DMS 273 (cell line): ENCODE data around the gene PACS1.
"Not testable (repeated sequence)": the region's sequence is repeated elsewhere in the genome, so short reads cannot be mapped to it uniquely, and the experiment has no call there.

Experiments
- DNase-seq: peaks from one replicate; lab custom pipeline; 2025; ENCODE audit not compliant: unreplicated experiment; lab: John Stamatoyannopoulos, UW

Gene PACS1

GRCh38 chr11:66268244-66268951, 198.3 kb downstream of the PACS1 start, which contains the start of gene RAB1B:
TSS of gene RAB1B (plus strand) at chr11:66268639. CDS start at chr11:66268680, 41 bp downstream.
- DNase-seq: peak; percentile 99

- peak; percentile 46 for DNase-seq
Observed at GRCh38 chr11:66268952-66269905, 199.2 kb downstream of the PACS1 start.

- DNase-seq: no peak
Observed at GRCh38 chr11:66271816-66272215, 201.7 kb downstream of the PACS1 start.

- DNase-seq: no peak
Observed at GRCh38 chr11:66272596-66272995, 202.5 kb downstream of the PACS1 start.

GRCh38 chr11:66274219-66274618, 204.1 kb downstream of the PACS1 start:
- no peak for DNase-seq

- DNase-seq: peak; percentile 73
Observed at GRCh38 chr11:66275396-66275795, 205.3 kb downstream of the PACS1 start.

- DNase-seq: no peak
Observed at GRCh38 chr11:66275984-66276612, 206.0 kb downstream of the PACS1 start.

- DNase-seq: not testable (repeated sequence)
Observed at GRCh38 chr11:66276619-66277018, 206.5 kb downstream of the PACS1 start.

GRCh38 chr11:66277064-66277463, 207.0 kb downstream of the PACS1 start:
- not testable (repeated sequence) for DNase-seq

GRCh38 chr11:66277471-66278362, 207.6 kb downstream of the PACS1 start, which contains the start of gene CNIH2:
TSS of gene CNIH2 (plus strand) at chr11:66278175. CDS start at chr11:66278457, 282 bp downstream.
- DNase-seq: peak; percentile 66

- DNase-seq: peak; percentile 54
Observed at GRCh38 chr11:66278363-66279091, 208.5 kb downstream of the PACS1 start.

- no peak for DNase-seq
Observed at GRCh38 chr11:66279092-66279734, 209.1 kb downstream of the PACS1 start.

GRCh38 chr11:66280428-66280827, 210.4 kb downstream of the PACS1 start:
- peak; percentile 57 for DNase-seq

- no peak for DNase-seq
Observed at GRCh38 chr11:66281001-66281400, 210.9 kb downstream of the PACS1 start.

- DNase-seq: no peak
Observed at GRCh38 chr11:66281776-66282467, 211.8 kb downstream of the PACS1 start.

- DNase-seq: peak; percentile 99
Observed at GRCh38 chr11:66282468-66283455, 212.7 kb downstream of the PACS1 start.

GRCh38 chr11:66283461-66284105, 213.5 kb downstream of the PACS1 start:
- no peak for DNase-seq
